ENCODE data around the gene MAML2. TPM values are rescaled to one million over a fixed set of nuclear protein-coding genes. Genes with fewer than 3 reads are reported as not detected.
A peak's percentile ranks its signal among the peaks of the same experiment; 100 is the strongest.

The MAML2 gene
- total and polyA plus RNA-seq, 2 of the 8 experiments (the other 6 are each of a cell fraction or from before 2014, with no cell fraction given): 3.8 to 6.6 TPM

GRCh38 chr11:96045622-96046456 lies 297.2 kb downstream of the MAML2 start:
- Histone ChIP-seq H3K36me3 (ENCODE audit: control insufficient read depth in 2 of 4, insufficient read depth in 4 of 4, low read length in 3 of 4) (no peaks in the 10 kb centered on the region), H3K4me1 (replicated peaks in 1 of 4; ENCODE audit: control insufficient read depth in 3 of 4, insufficient read depth in 4 of 4, low read length in 3 of 4) (peaks cover 2 to 7% (median 4%) of the 10 kb centered on the region in 4 experiments; a peak in 5 of 7 replicates), H3K9me3 (ENCODE audit: insufficient read depth in 2 of 2, low read depth in 1 of 2, low read length in 1 of 2) (no peaks in the 10 kb centered on the region), H4K8ac (ENCODE audit: extremely low read depth, insufficient read depth, low read length) (no peak overlapping the region), H2BK15ac (ENCODE audit: low read length) (no peak overlapping the region), H3K79me2 (ENCODE audit: control insufficient read depth in 1 of 2, insufficient read depth in 2 of 2, low read length in 2 of 2) (no peaks in the 10 kb centered on the region), H3K79me1 (ENCODE audit: low read depth, low read length) (no peaks in the 10 kb centered on the region), H2BK5ac (ENCODE audit: low read depth, low read length) (no peak overlapping the region), H4K91ac (replicated peaks; ENCODE audit: insufficient read length, low read length) (no peak overlapping the region), H3K4me2 (ENCODE audit: insufficient read depth in 1 of 2, low read depth in 2 of 2, low read length in 2 of 2) (peak overlapping the region; percentile 26 to 37; a peak in 2 of 4 replicates), H3K14ac (ENCODE audit: insufficient read length) (no peak overlapping the region), H3K18ac (ENCODE audit: extremely low read depth, low read length) (no peak overlapping the region), H3K23ac (ENCODE audit: insufficient read length) (no peak overlapping the region), H2BK120ac (replicated peaks; ENCODE audit: low read depth, low read length) (no peak overlapping the region), H2BK12ac (ENCODE audit: low read depth, low read length) (peak overlapping the region; percentile 7; the same call in 1 of the 2 replicates), H2BK20ac (ENCODE audit: low read length) (no peak overlapping the region), H3K9ac (replicated peaks in 1 of 4; ENCODE audit: extremely low read depth in 1 of 4, low read depth in 3 of 4, low read length in 3 of 4) (no peak overlapping the region), H3K27me3 (replicated peaks in 1 of 4; ENCODE audit: control insufficient read depth in 3 of 4, extremely low read depth in 1 of 4, insufficient read depth in 3 of 4, low read length in 3 of 4) (no peaks in the 10 kb centered on the region), H3K23me2 (ENCODE audit: low read depth, low read length) (no peaks in the 10 kb centered on the region), H2AK5ac (ENCODE audit: low read depth, low read length) (no peak overlapping the region), H3K4me3 (ENCODE audit: extremely low read depth in 1 of 4, insufficient read depth in 2 of 4, low read depth in 3 of 4, low read length in 4 of 4) (no peak overlapping the region; a peak in 3 of 8 replicates), H3K4ac (replicated peaks; ENCODE audit: insufficient read length, low read depth, low read length) (no peak overlapping the region), H2AFZ (ENCODE audit: low read length) (peak overlapping the region; percentile 18; the same call in 1 of the 2 replicates), H4K20me1 (replicated peaks in 1 of 2; ENCODE audit: control insufficient read depth in 1 of 2, insufficient read depth in 2 of 2, low read length in 2 of 2) (no peaks in the 10 kb centered on the region), H3K27ac (ENCODE audit: low read depth, low read length) (no peak overlapping the region), H4K5ac (ENCODE audit: insufficient read length, low read depth, low read length) (no peak overlapping the region), H3K56ac (replicated peaks; ENCODE audit: insufficient read length, low read depth, low read length) (no peak overlapping the region)
- ChIA-PET POLR2A (ENCODE audit: partially characterized antibody) (no interaction called here), CTCF (ENCODE audit: partially characterized antibody) (interaction anchor here (0.6 to 5.6 kb wide), 17 partner anchors 9 to 377 kb away, joined by 3 to 44 read pairs (median 3); partner anchors contain the start of gene MAML2)
- WGBS, 2 experiments (ENCODE audit: extremely low coverage in 1 of 2, insufficient coverage in 1 of 2, insufficient read length in 1 of 2, insufficient replicate concordance in 2 of 2, low coverage in 1 of 2, low lambda C conversion rate in 2 of 2, missing lambda C conversion rate in 1 of 2): 26% methylated on average over 11 of the region's 11 CpGs; no CpG with 5 or more reads in 1 of the 2 experiments
- peak; percentile 71 for FAIRE-seq
- DNase-seq (ENCODE audit: low read depth in 1 of 2, low spot score in 2 of 2): peak; percentile 57 to 73
- TF ChIP-seq RAD21 (IDR thresholded peaks at IDR 0.05 in 1 of 2, conservative IDR thresholded peaks at IDR 0.05 in 1 of 2; ENCODE audit: low read depth in 2 of 2, low read length in 2 of 2) (peak; percentile 87 to 88), RBBP5 (IDR thresholded peaks at IDR 0.05; ENCODE audit: borderline replicate concordance, low read depth, low read length) (0 out of 2 replicates have a peak, but pooled peaks have one; percentile 48), TBP (IDR thresholded peaks at IDR 0.05; ENCODE audit: low read depth, low read length) (peak; percentile 28; the same call in 1 of the 2 replicates), CTBP2 (IDR thresholded peaks at IDR 0.05; ENCODE audit: borderline replicate concordance, insufficient read depth, insufficient read length, low read length) (peak; percentile 64), CTCF (IDR thresholded peaks at IDR 0.05; ENCODE audit: control extremely low read depth in 1 of 3, insufficient read depth in 1 of 3, low read depth in 1 of 3, low read length in 3 of 3) (peak; percentile 49 to 69 (median 65)), SAP30 (IDR thresholded peaks at IDR 0.05; ENCODE audit: insufficient read depth, insufficient replicate concordance, low read length) (no peak), KDM1A (IDR thresholded peaks at IDR 0.05; ENCODE audit: borderline replicate concordance, low read length) (peak; percentile 29; the same call in 1 of the 2 replicates)
